NB4 (cell line): ENCODE data around the gene CCDC74A.
"Not testable (repeated sequence)": the region's sequence is repeated elsewhere in the genome, so short reads cannot be mapped to it uniquely, and the experiment has no call there.

Source experiments
- DNase-seq: peaks from one replicate; pipeline ENCODE4 v3.0.0; 2010; ENCODE audit warnings: low read depth
- H3K4me3 ChIP-seq: one replicate; pipeline ENCODE4 v1.5.1; 2011; ENCODE audit warnings: mild to moderate bottlenecking, low read depth, low read length, moderate library complexity
- CTCF ChIP-seq: IDR thresholded peaks from one replicate; pipeline ENCODE4 v1.5.1; 2012; ENCODE audit warnings: low read depth, low read length
- MAX ChIP-seq: IDR thresholded peaks from 2 replicates; pipeline ENCODE4 v1.6.1; 2011; ENCODE audit warnings: low read depth, low read length
- MYC ChIP-seq: IDR thresholded peaks from 2 replicates; pipeline ENCODE4 v1.6.1; 2011; ENCODE audit warnings: low read depth, low read length
- POLR2A ChIP-seq: IDR thresholded peaks from 2 replicates; pipeline ENCODE4 v1.6.1; 2011; ENCODE audit warnings: mild to moderate bottlenecking; ENCODE audit not compliant: insufficient read length; ENCODE audit errors: extremely low read depth

The CCDC74A gene

GRCh38 chr2:131535526-131535925 lies 7.8 kb downstream of the CCDC74A start:
- no peak for DNase-seq
- H3K4me3 ChIP-seq, result no peak overlapping the region
- TF ChIP-seq MYC, result no peak
- TF ChIP-seq MAX, result no peak
- no peak for TF ChIP-seq POLR2A
- TF ChIP-seq CTCF, result no peak

- DNase-seq, H3K4me3 ChIP-seq: not testable (repeated sequence)
Measured at GRCh38 chr2:131535951-131536826, 8.5 kb downstream of the CCDC74A start.

GRCh38 chr2:131536841-131537240 lies 9.2 kb downstream of the CCDC74A start:
- DNase-seq, H3K4me3 ChIP-seq: not testable (repeated sequence)

GRCh38 chr2:131538856-131539255 lies 11.2 kb downstream of the CCDC74A start:
- H3K4me3 ChIP-seq, DNase-seq: not testable (repeated sequence)

- DNase-seq, result no peak
- TF ChIP-seq POLR2A (no peak), MAX (no peak), MYC (no peak), CTCF (no peak)
- no peak overlapping the region for H3K4me3 ChIP-seq
Measured at GRCh38 chr2:131542438-131543384, 15.0 kb downstream of the CCDC74A start.

GRCh38 chr2:131543385-131543891 lies 15.8 kb downstream of the CCDC74A start:
- TF ChIP-seq POLR2A (no peak), MYC (no peak), CTCF (no peak), MAX (no peak)
- no peak overlapping the region for H3K4me3 ChIP-seq
- no peak for DNase-seq

GRCh38 chr2:131544006-131544812 lies 16.5 kb downstream of the CCDC74A start:
- DNase-seq, H3K4me3 ChIP-seq: not testable (repeated sequence)

GRCh38 chr2:131544813-131545165 lies 17.1 kb downstream of the CCDC74A start:
- not testable (repeated sequence) for DNase-seq, H3K4me3 ChIP-seq
